ENCODE data around the gene HELQ.

GRCh38 chr4:83438719-83439118, 16.9 kb downstream of the HELQ start:
- TF ChIP-seq CTCF (conservative IDR thresholded peaks at IDR 0.05; ENCODE audit: low read depth, low read length) (no peak), POLR2A (IDR thresholded peaks at IDR 0.05; ENCODE audit: low read depth, low read length) (no peak), BHLHE40 (IDR thresholded peaks at IDR 0.05; ENCODE audit: low read depth, low read length) (no peak), RFX5 (IDR thresholded peaks at IDR 0.05; ENCODE audit: low read depth, low read length) (no peak)

Measured in IMR-90 (cell line).